HG02970 (cell line): Measurements from ENCODE around the gene BCAT1.
"Not testable (repeated sequence)": the region's sequence is repeated elsewhere in the genome, so short reads cannot be mapped to it uniquely, and the experiment has no call there.

Source experiments
- ATAC-seq: cut with Tn5 transposase; IDR thresholded peaks from one replicate; pipeline ENCODE4 v1.9.1; 2021; ENCODE audit warnings: mild to moderate bottlenecking, moderate library complexity, moderate number of reproducible peaks; ENCODE audit not compliant: unreplicated experiment, low FRiP score

BCAT1 gene

GRCh38 chr12:24960222-24960855, 11.4 kb upstream of the BCAT1 start:
- ATAC-seq, result no peak

- ATAC-seq, result not testable (repeated sequence)
These were observed 7.5 kb upstream of the BCAT1 start for GRCh38 chr12:24956351-24956750.

- ATAC-seq, result no peak
These were observed 7.0 kb upstream of the BCAT1 start for GRCh38 chr12:24955853-24956252.

- no peak for ATAC-seq
These were observed 6.5 kb upstream of the BCAT1 start for GRCh38 chr12:24955389-24955788.

- no peak for ATAC-seq
These were observed 5.4 kb upstream of the BCAT1 start for GRCh38 chr12:24954261-24954660.

GRCh38 chr12:24952389-24952788, 3.5 kb upstream of the BCAT1 start:
- no peak for ATAC-seq

GRCh38 chr12:24950231-24950834, 1.4 kb upstream of the BCAT1 start:
- ATAC-seq, result no peak

GRCh38 chr12:24948420-24948756, 513 bp downstream of the BCAT1 start:
- ATAC-seq, result no peak

- ATAC-seq, result no peak
These were observed 1.1 kb downstream of the BCAT1 start for GRCh38 chr12:24947541-24948419.

- no peak for ATAC-seq
These were observed 3.1 kb downstream of the BCAT1 start for GRCh38 chr12:24945845-24946244.

GRCh38 chr12:24945039-24945438, 3.9 kb downstream of the BCAT1 start:
- ATAC-seq, result no peak

- ATAC-seq, result no peak
These were observed 4.3 kb downstream of the BCAT1 start for GRCh38 chr12:24944601-24944975.

- no peak for ATAC-seq
These were observed 4.8 kb downstream of the BCAT1 start for GRCh38 chr12:24943947-24944600.

GRCh38 chr12:24940157-24940556, 8.7 kb downstream of the BCAT1 start:
- no peak for ATAC-seq

GRCh38 chr12:24939551-24939950, 9.3 kb downstream of the BCAT1 start:
- not testable (repeated sequence) for ATAC-seq

GRCh38 chr12:24938341-24938740, 10.6 kb downstream of the BCAT1 start:
- no peak for ATAC-seq

GRCh38 chr12:24937553-24938244, 11.2 kb downstream of the BCAT1 start:
- ATAC-seq, result no peak

GRCh38 chr12:24933694-24934407, 15.1 kb downstream of the BCAT1 start:
- no peak for ATAC-seq

GRCh38 chr12:24931666-24932405, 17.1 kb downstream of the BCAT1 start:
- ATAC-seq, result no peak
